DMS 273 (cell line): ENCODE measurements around the gene TCERG1L.
"Not testable (repeated sequence)": the region's sequence is repeated elsewhere in the genome, so short reads cannot be mapped to it uniquely, and the experiment has no call there.

Experiments used
- DNase-seq: peaks from one replicate; lab custom pipeline; 2025; ENCODE audit not compliant: unreplicated experiment; lab: John Stamatoyannopoulos, UW

TCERG1L gene, protein sequence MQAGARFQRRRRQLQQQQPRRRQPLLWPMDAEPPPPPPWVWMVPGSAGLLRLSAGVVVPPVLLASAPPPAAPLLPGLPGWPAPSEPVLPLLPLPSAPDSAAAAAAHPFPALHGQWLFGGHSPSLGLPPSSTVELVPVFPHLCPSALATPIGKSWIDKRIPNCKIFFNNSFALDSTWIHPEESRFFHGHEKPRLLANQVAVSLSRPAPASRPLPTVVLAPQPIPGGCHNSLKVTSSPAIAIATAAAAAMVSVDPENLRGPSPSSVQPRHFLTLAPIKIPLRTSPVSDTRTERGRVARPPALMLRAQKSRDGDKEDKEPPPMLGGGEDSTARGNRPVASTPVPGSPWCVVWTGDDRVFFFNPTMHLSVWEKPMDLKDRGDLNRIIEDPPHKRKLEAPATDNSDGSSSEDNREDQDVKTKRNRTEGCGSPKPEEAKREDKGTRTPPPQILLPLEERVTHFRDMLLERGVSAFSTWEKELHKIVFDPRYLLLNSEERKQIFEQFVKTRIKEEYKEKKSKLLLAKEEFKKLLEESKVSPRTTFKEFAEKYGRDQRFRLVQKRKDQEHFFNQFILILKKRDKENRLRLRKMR

DNA sequence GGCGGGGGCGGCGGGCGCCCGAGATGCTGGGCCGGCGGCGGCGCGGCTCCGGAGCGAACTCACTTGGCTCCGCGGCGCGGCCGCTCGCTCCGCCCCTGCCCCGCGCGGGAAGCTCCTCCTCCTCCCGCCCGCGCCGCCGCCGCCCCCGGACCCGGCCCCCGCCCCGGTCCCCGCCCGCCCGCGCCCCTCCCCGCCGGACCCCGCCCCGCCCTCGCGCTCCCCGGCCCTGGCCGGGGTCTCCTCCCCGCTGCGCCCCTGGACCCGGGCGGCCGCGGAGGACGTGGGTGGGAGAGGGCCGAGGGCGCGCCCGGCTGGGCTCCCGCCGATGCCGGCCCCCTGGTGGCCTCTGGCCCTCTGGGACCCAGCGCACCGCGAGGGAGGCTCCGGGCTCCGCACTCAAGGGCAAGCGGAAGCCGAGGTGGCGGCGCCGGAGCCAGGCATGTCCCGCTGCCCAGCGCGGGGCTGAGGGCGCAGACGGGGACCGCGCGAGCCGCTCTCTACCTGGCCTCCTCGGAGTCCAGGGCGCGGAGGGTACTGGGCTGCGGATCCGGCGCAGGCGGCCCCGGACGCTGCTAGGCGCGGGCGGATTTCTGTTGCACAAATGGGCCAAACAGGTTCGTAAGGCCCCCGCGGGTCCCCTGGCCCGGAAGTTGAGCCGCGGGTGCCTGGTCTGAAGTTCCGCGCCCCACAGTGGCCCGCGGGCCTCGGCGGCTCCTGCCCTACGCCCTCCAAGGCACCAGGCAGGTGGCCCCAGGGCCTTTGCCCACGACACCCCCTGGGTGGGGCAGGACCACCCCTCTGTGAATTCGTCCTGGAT, at the start of gene TCERG1L:
Gene TCERG1L (minus strand): TSS at position 61 of the 817 bp plus-strand sequence. CDS start 86 bp downstream, outside the sequence.
- DNase-seq, result peak; percentile 33

DNA sequence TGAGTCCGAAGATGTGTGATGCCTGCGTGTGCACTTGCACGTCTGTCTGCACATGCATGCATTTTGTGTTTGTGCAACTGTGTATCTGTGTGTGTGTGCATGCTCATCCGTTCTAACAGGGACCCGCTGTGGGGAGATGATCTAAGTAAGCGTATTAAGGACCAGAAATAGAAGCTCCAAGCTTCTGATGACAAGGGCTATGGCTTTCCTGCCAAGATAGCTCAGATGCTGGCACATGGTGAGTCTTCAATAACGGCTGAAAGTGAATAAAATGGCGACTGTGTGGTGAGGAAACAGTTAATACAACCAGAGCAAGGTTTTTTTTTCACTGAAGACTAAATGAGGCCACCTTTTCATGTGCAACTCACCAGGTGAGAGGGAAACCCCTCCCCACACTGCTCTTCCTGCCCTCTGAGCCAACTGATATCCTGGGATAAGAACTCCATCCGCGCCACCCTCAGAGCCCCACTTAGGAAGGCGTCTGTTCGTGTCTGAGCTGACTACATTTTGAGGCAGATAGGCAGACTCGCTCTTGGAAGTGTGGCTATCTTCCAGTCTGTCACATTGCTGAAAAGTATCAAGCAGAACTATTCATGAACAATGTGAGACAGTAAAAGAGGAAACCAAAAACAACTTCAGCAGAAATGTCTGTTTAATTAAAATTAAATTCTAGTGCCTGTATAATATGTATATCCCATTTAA, 47.4 kb upstream of the TCERG1L start:
- no peak for DNase-seq

DNA sequence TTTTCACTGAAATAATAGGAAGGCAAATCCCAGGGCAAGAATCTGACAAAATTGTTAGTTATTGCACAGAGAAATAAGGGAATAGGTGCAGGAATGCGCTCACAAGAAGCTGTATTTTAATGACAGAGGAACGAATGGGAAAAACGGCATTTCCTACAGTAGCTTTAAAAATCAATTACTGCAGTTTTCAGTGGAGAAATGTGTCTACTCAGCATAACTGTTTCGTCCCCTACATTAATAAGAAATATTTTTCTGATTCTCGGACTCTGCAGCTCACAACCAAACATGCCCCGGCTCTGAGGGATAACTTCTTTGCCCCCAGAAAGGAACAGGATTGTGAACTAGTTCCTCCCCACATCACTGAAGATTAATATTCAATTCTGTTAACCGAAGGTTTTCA, 44.9 kb upstream of the TCERG1L start:
- no peak for DNase-seq

DNA sequence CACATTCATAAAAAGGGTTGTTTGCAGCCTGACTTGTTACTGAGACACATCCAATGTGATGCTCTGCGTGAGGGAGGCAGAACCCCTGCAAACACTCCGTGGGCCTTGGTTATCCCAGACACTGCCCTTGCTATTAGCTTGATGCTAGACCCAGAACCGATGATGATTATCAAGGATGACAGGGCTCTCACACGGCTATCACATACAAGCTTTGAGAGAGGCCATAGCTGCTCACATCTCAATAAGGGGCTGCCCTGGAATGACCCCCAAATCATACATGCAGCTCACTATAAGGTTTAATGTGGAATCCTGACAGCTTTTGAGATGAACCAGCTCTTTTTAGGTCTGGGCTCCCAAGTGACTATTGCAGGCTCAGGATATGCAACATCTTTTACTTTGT, 44.4 kb upstream of the TCERG1L start:
- no peak for DNase-seq

DNA sequence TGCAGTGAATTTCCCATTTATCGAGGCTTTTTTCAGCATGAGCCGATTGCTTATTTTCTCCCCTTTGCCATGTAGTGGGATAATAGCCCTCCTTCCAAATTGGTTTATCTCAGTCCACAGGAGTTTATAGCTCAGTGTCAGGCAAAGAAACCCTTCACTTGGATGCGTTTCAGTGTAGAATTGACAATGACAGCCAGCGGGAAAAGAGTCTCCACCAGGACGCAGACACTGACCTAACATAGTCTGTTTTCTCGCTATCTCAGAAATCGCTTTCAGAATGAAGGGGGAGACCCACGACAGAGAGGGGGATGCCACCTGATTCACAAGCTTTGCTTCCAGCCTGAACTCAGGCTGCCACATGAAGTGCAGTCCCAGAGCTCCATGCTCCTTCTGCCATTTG, 43.5 kb upstream of the TCERG1L start:
- no peak for DNase-seq

DNA sequence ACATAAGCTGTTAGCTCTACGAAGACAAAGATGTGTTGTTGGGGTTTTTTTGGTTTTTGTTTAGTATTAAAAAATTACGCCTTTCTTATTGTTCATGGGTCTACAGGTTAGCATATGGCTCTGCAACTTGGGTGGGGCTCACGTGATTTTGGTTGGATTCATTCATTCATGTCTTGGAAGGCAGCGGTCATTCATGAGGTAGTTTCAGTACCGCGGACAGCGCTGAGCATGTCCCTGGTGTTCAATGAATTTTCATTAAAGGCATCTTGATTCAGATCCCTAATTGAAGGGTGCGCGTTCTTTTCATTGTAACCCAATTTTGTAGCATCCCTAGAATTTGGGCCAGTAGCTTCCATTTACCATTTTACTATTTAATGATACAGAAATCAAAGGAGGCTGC, 42.9 kb upstream of the TCERG1L start:
- DNase-seq, result peak; percentile 0

DNA sequence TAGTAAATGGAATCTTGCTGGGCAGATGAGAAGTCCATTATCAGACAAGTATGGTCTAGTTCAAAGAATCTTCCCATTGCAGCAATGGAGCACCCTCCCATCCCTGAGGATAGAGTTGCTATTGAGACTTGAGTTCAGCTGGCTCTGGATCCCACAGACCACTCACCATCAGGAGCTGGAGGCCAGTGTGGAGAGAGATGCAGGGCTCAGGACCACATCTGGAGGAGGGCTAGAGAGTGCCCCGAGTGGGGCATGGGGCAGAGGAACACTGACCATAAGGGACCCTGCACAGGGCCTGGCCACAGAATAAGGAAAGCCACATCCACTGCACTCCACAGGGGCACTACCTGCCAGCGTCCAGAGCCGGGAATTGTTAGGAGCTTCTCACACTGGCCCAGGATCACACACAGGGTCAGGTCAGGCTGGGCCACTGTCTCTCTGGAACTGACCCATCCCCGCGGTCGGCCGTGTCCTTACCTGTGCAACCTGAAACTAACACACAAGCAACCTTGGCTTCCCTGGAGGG, 41.3 kb upstream of the TCERG1L start:
- DNase-seq, result no peak

DNA sequence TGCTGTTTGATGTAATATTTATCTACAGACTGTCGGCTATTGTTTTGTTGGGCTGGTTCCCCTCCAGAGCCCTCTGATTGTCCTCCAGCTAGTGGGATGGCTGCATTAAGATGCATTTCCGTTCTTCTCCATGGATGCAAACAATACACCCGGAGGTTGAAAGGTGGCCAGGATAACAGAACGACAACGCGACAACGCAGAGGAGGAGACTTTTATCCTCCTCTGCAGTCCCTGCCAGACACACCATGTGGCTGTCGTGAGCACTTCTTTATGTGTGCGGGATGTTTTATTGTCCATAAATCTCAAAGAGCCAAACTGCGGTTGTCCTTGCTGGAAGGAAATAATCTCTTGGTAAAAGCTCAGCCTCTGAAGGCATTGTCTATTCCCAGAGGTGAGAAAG, 39.1 kb upstream of the TCERG1L start:
- no peak for DNase-seq

DNA sequence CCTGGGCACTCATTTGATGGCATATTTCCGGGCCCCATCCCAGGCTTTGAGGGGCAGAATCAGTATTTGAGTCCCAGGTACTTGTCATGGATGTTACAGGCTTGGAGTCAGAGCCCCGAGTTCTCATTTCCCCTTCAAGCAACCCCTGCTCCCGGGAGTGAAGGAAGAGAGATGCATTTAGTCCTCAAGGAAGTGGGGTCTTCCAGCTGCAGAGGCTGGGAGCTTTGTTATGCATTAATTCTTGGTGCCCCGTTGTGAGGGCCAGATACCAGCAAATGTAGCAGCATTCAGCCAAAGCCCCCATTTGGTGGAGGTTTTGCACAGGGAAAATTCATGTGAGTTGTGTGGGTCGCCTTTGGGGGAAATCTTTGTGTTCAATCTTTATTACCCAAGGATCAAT, 38.7 kb upstream of the TCERG1L start:
- no peak for DNase-seq

DNA sequence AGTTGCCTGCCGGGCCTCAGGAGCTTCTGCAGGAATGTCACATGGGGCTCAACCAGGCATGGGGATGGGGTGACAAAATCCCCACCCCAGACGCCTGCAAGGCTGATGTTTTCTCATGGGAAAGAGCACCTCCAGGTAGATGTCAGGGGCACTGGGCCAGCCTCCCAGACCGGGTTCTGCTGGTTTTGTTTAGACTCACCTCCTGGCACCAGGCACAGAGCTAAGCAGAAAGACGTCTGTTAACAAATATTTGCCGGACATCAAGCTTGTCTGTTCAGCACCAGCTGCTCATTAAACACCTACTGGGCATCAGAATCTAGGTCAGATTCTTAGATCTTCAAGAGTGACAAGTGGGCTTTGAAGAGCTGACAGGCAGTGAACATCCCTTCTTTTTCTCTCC, 34.9 kb upstream of the TCERG1L start:
- no peak for DNase-seq

DNA sequence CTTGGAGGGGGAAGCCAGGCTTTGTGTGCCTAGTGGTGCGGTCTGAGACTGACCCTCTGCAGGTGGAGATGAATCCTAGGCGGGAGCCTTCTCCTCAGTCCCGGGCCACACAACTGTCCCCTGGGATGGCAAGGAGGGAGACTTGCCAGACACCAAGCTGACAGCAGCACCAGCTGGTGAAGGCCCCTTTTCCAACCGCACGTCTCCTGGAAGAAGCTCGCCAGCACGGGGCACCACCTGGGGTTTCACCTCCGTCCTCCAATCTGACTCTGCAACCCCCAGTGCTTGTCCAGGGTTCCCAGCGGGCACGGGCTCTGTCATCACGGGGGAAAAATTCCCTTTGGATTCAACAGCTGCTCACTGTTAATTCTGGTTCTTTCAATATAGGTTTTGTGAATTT, 34.2 kb upstream of the TCERG1L start:
- DNase-seq, result no peak

DNA sequence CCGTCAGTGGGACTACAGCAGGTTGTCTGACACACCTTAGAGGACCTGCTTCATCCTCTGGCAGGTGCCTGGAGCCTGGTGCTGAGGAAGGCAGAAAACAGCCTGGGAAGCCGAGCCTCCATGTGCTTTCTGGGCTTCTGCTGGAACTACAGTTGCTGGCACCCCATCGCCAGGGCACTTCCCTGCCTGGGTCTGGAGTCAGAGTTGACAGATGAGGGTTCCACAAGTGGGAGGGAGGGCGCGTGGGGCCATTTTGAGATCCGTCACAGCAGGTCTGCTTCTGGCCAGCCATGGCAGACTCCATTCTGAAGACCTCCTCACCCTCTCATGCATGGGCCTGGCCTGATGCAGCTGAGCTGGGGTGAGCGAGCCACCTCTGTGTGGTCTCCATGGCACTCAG, 33.2 kb upstream of the TCERG1L start:
- DNase-seq, result no peak

DNA sequence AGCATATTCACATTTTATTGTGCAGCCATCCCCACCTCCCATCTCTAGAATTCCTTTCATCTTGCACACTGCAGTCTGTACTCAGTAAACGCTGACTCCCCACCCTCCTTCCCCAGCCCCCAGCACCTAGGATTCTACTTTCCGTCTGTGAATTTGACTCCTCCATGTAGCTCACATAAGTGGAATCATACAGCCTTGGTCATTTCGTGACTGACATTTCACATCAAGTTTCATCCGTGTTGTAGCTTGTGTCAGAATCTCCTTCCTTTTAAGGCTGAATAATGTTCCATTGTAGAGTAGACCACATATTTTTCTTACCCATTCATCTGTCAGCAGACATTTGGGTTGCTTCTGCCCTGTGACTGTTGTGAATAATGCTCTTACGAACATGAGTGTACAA, 26.2 kb upstream of the TCERG1L start:
- no peak for DNase-seq

DNA sequence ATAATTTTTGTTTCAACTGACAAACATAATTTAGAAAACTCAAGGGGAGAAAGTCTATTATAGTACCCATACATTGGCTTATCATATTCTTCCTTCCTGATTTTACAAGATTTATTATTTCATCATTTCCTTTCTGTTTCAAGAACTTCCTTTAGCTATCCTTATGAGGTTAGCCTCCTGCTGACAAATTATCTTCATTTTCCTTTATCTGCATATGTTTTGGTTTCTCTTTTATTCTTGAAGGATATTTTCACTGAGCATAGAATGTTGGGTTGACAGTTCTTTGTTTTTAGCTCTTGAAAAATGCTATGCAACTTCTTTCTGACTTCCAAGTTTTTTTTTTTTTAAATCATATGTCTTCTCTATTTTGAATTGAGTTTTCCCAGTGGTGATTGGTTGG, 21.3 kb upstream of the TCERG1L start:
- no peak for DNase-seq

DNA sequence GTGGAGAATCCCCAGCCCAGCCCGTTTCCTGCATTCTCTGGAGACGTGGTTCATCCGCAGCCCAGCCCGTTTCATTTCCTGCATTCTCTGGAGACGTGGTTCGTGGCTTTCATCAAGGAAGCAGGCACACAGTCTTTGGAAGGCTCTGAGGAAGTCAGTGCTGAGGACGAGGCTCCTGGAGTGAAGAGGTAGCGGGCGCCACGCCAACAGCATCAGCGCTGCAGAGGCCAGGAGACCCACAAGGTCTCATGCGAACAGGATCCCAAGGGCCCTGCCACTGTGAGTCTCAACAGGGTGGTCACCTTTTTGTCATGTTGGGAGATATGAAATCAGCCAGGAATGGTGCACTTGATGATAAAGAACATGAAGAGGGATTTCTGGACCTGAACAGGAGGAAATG, 12.4 kb upstream of the TCERG1L start:
- no peak for DNase-seq

DNA sequence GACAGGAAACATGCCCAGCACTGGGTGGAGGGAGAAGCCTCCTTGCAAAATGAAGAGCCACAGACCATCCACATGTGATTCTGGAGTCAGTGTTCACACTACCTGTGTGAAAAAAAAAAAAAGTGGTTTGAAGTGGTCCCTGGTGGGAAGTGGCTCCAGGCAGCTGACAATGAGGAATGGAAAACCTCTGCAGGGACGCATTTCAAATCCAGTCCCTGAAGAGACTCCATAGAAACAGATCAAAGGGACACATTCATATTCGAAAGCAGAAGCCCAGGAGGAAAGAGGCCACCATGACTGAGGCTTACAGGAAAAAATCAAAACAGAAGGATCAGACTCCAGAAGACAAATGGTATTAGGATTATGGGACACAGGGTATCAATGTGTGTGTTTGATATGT, 11.5 kb upstream of the TCERG1L start:
- no peak for DNase-seq

DNA sequence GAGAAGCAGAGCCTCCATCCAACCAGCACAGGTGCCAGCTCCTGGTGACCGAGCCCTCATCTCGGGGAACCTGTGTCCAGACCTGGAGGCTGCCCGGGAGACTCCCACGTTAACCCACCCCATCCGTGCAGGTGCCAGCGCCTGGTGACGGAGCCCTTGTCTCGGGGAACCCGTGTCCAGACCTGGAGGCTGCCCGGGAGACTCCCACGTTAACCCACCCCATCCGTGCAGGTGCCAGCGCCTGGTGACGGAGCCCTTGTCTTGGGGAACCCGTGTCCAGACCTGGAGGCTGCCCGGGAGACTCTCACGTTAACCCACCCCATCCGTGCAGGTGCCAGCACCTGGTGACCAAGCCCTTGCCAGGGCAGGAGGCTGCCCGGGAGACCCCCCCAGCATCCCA, 11.1 kb upstream of the TCERG1L start:
- DNase-seq, result not testable (repeated sequence)

DNA sequence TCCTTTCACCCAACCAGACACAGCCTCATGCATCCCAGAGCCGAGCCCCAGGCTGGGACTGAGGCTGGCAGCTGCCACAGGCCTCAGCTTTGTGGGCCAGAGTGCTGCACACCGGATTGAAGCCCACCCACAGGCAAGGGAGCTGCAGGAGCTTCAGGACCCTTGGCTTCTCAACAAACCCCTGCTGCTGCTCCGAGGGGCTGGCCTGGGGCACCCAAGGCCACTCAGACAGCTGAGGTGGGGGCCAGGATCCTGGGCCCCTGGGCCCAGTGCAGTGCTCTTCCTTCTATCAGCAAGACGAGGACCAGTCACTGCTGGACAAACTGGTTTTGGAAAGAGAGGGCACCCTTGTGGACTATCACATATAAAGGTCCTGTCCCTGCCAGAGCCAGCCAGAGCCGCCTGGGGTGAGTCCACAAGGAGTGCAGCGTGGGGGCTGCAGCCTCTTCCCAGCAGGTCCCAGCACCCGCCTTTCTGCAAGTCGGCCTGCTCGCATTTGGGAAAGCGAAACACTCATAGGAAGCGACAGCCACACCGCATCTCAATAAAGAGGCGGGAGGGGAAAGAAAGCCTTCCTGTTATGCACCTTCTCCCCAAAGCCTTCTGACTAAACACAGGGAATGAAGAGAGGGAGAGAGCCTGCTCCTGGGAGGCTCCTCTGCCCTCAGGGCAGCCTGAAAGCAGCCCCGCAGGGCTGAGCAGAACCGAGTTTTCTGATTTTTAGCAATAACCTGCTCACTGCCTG, 9.5 kb upstream of the TCERG1L start:
- no peak for DNase-seq

DNA sequence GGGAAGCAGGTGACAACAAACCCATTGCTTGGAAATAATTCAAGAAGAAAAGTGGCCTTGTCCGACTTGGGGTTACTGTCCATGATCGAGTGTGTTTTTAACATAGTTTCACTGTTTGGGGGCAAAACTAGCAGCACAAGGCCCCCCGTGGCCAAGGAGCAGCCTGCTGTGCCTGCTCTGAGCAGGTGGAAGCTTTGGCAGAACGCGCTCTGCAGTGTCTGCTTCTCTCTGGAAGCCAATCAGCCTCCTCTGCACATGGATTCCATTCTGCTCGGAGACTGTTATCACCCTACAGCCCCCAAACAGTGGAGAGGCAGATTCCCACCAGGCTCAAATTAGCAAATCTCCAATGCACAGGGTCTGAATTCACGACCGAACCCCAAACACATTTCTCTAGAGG, 7.3 kb upstream of the TCERG1L start:
- DNase-seq, result no peak

DNA sequence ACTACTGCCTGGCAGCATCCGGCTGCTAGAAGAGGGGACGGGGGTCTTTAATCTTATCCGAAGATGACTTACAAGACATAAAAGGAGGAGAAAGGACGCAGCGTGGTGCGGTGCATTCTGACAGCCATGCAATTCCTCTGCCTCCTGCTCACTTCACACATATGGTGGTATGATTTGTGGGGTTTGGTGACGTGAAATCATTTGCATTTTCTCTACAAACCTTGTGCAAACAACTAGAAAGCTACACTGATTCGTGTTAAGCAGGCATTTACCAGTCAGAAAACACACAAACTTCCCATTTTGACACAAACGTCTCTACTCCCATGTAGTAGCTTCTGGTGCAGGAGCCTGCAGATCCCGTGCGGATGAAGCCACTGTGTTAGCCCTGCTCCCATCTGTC, 6.8 kb upstream of the TCERG1L start:
- no peak for DNase-seq
